Activated CD4-positive, alpha-beta memory T cell treated with anti-CD3 and anti-CD28 coated beads for 36 hours (primary cell): Measurements from ENCODE around the gene LIMCH1. TPM values are rescaled to one million over a fixed set of nuclear protein-coding genes. Genes with fewer than 3 reads are reported as not detected.
"Not testable (repeated sequence)": the region's sequence is repeated elsewhere in the genome, so short reads cannot be mapped to it uniquely, and the experiment has no call there.

Source experiments
- CTCF ChIA-PET: fragments of 350-600 bp; sonication (Branson Sonifier 250); formaldehyde crosslinking; loops from one replicate; lab custom pipeline; 2021; ENCODE audit warnings: antibody characterized with exemption, inconsistent platforms; lab: Charles Lee
- POLR2A ChIA-PET: fragments of 350-600 bp; sonication (Branson Sonifier 250); formaldehyde crosslinking; loops from one replicate; lab custom pipeline; 2021; ENCODE audit warnings: antibody characterized with exemption; lab: Charles Lee
- DNase-seq: peaks from one replicate; pipeline ENCODE4 v3.0.0-alpha.2; 2020
- H3K27ac Mint-ChIP-seq: one replicate; pipeline ENCODE4 v1.8.0; 2021; ENCODE audit warnings: mixed read lengths
- H3K27me3 Mint-ChIP-seq: one replicate; pipeline ENCODE4 v1.8.0; 2021; ENCODE audit warnings: mixed read lengths
- H3K36me3 Mint-ChIP-seq: one replicate; pipeline ENCODE4 v1.8.0; 2021; ENCODE audit warnings: mixed read lengths
- H3K4me1 Mint-ChIP-seq: one replicate; pipeline ENCODE4 v1.8.0; 2021; ENCODE audit warnings: low read depth, mixed read lengths
- H3K4me3 Mint-ChIP-seq: one replicate; pipeline ENCODE4 v1.8.0; 2021; ENCODE audit warnings: mild to moderate bottlenecking, mixed read lengths
- H3K9me3 Mint-ChIP-seq: one replicate; pipeline ENCODE4 v1.8.0; 2021; ENCODE audit warnings: mixed read lengths
- intact Hi-C: fragments of 100-400 bp; cut with micrococcal nuclease; formaldehyde crosslinking; loops from one replicate; pipeline ENCODE4 v1.15.1; 2023
- total RNA-seq, 2 experiments: library from RNA; stranded (reverse); gene quantifications; one replicate each; pipeline ENCODE4 v1.2.3, GENCODE V29; 2021

Gene LIMCH1
- total RNA-seq, 2 experiments from 2014 or later: not detected

GRCh38 chr4:41737491-41737890 lies 199.5 kb downstream of the LIMCH1 start:
- H3K9me3 Mint-ChIP-seq, CTCF ChIA-PET, H3K4me1 Mint-ChIP-seq, H3K27ac Mint-ChIP-seq, H3K36me3 Mint-ChIP-seq, H3K4me3 Mint-ChIP-seq, H3K27me3 Mint-ChIP-seq, intact Hi-C loops, DNase-seq, POLR2A ChIA-PET: not testable (repeated sequence)

- intact Hi-C loops: no loop called here
Observed at GRCh38 chr4:41741354-41741753, 203.4 kb downstream of the LIMCH1 start.

DNA sequence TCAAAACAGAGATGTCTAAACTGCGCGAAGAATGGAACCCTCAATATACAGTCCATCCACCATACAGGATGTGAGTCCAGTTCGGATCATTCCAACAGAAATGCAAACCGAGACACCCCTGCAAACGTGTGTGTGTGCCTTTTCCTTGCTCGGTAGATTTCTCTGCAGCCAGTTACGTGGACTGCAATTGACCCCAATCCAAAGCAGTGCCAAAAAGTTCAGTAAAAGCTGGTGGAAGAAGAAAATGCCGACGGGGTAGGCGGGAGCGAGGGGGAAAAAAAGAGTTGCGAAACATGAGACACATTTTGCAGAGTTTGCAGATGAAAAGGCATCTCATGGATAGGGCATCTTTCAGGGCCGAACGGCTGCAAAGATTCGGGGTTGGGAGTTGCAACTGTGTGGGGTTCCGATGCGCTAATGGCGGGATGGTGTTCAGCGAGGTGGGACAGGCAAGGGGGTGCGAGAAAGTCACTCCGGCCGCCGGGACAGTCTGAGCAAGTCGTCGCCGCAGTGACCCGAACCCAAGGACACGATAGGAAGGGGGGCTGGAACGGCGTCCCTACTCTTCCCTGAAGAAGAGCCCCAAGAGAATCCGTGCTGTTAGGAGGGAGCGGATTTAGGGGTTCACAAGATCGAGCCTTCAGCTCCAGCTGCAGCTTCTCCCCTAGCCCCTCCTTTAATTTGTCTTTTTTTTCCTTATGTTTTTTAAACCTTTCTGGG lies 206.8 kb downstream of the LIMCH1 start:
- peaks cover 48% of the 10 kb centered on the region for H3K27me3 Mint-ChIP-seq
- intact Hi-C loops: loop anchor here (5.0 kb wide), 1 partner anchor 123 kb away; no protein-coding TSS in a partner anchor
- no peak overlapping the region for H3K27ac Mint-ChIP-seq
- H3K36me3 Mint-ChIP-seq: peaks cover 3% of the 10 kb centered on the region
- no peaks in the 10 kb centered on the region for H3K4me1 Mint-ChIP-seq
- CTCF ChIA-PET: no interaction called here
- H3K9me3 Mint-ChIP-seq: no peaks in the 10 kb centered on the region
- H3K4me3 Mint-ChIP-seq: no peak overlapping the region
- POLR2A ChIA-PET: no interaction called here
- no peak for DNase-seq

More at GRCh38 chr4:41741354-41741753, 203.4 kb downstream of the LIMCH1 start:
- H3K36me3 Mint-ChIP-seq: peaks cover 3% of the 10 kb centered on the region
- H3K27me3 Mint-ChIP-seq: peaks cover 21% of the 10 kb centered on the region
- no peaks in the 10 kb centered on the region for H3K9me3 Mint-ChIP-seq
- H3K27ac Mint-ChIP-seq: no peak overlapping the region
- no peak for DNase-seq
- no peak overlapping the region for H3K4me3 Mint-ChIP-seq
- H3K4me1 Mint-ChIP-seq: no peaks in the 10 kb centered on the region
- CTCF ChIA-PET: no interaction called here
- POLR2A ChIA-PET: no interaction called here

DNA sequence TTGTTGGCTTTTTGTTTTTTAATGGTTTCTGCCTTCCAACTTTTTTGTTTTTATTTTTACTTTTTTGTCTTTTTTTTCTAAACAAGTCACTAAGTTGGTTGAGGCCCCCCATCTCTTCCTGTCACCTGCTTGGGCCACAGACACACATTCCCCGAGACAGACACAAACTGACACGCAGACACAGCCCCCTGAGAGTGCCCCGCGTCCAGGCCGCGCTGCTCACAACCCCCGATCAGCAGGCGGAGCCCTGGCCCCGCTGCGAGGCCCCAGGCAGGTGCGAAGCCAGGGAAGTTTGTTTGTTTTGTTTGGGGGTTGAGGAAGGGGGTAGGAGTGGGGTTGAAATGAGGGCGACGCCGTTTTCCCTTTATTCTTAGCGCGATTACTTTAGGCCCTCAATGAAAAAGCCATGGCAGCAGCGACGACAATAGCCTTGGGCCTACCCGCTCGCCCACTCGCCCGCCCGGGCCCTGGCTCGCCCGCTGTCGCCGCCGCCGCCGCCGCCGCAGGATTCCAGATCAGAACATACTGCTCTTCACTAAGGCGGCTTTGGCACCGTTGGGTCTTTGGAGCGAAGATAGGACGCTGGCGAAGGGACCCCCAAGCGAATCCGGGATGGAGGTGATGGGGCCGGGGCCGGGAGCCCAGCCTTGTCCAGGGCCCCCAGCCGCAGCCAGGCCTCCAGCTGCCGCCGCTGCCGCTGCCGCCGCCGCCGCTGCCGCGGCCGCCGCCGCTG lies 207.5 kb downstream of the LIMCH1 start:
- ChIA-PET POLR2A (no interaction called here), CTCF (no interaction called here)
- Mint-ChIP-seq H3K9me3 (no peaks in the 10 kb centered on the region), H3K27me3 (peaks cover 54% of the 10 kb centered on the region), H3K27ac (no peak overlapping the region), H3K4me1 (no peaks in the 10 kb centered on the region), H3K4me3 (no peak overlapping the region), H3K36me3 (peaks cover 3% of the 10 kb centered on the region)
- intact Hi-C loops: loop anchor here (5.0 kb wide), 1 partner anchor 122 kb away; no protein-coding TSS in a partner anchor
- DNase-seq: no peak

GRCh38 chr4:41746025-41746439 lies 208.1 kb downstream of the LIMCH1 start:
- DNase-seq: no peak
- Mint-ChIP-seq H3K27ac (no peak overlapping the region), H3K4me3 (no peak overlapping the region), H3K4me1 (no peaks in the 10 kb centered on the region), H3K36me3 (peaks cover 3% of the 10 kb centered on the region), H3K27me3 (peaks cover 60% of the 10 kb centered on the region), H3K9me3 (no peaks in the 10 kb centered on the region)
- ChIA-PET POLR2A (no interaction called here), CTCF (interaction anchor here (1.7 kb wide), 1 partner anchor 134 kb away, joined by 3 read pairs; no protein-coding TSS in a partner anchor)
- intact Hi-C loops: loop anchor here (5.0 kb wide), 1 partner anchor 121 kb away; no protein-coding TSS in a partner anchor

DNA sequence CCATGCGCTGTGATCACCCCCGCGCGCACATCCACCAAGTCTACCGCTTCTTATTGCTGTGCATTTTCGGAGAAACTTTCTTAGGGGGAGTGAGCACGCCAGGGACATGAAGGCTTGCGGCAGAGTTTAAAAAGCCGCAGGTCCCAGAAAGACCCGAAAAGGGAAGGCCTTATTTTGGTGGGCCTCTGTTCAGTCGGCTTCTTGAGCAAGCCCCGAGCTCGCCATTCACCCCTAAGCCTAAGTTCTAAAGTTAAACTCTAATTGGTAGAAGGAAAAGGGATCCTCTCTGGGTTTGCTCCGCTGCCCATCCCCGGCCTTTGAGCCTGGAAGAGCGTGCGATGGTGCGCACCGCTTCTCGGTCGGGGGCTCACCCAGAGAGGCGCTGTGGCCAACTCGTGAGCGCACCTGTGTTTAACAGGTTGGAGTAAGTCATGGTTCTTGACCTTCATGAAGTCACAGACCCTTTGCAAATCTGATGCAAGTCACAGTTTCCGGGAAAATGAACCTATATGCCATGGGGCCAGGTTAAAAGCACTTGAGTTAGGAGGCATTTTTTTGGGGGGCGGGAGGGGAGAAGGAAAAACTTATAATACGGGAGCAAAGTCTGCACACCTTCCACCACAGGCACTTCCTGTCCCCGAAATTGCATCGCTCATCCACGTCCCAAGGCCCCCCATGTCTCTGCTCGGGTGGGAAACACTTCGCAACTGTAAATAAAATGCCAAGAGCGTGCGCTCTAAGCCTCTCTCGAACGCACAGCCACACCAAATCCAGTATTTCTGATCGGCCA lies 208.7 kb downstream of the LIMCH1 start:
- H3K4me3 Mint-ChIP-seq: no peak overlapping the region
- peaks cover 3% of the 10 kb centered on the region for H3K36me3 Mint-ChIP-seq
- ChIA-PET POLR2A (no interaction called here), CTCF (interaction anchor here (1.7 kb wide), 1 partner anchor 133 kb away, joined by 3 read pairs; no protein-coding TSS in a partner anchor)
- intact Hi-C loops: loop anchor here (5.0 kb wide), 1 partner anchor 121 kb away; no protein-coding TSS in a partner anchor
- no peaks in the 10 kb centered on the region for H3K9me3 Mint-ChIP-seq
- peaks cover 65% of the 10 kb centered on the region for H3K27me3 Mint-ChIP-seq
- DNase-seq: no peak
- no peaks in the 10 kb centered on the region for H3K4me1 Mint-ChIP-seq
- no peak overlapping the region for H3K27ac Mint-ChIP-seq

GRCh38 chr4:41747230-41748055 lies 209.5 kb downstream of the LIMCH1 start:
- POLR2A ChIA-PET: no interaction called here
- Mint-ChIP-seq H3K27me3 (peaks cover 72% of the 10 kb centered on the region), H3K36me3 (peaks cover 3% of the 10 kb centered on the region), H3K27ac (no peak overlapping the region), H3K4me1 (no peaks in the 10 kb centered on the region), H3K4me3 (no peak overlapping the region), H3K9me3 (no peaks in the 10 kb centered on the region)
- CTCF ChIA-PET: interaction anchor here (1.7 to 1.8 kb wide), 2 partner anchors 131 to 132 kb away, joined by 3 to 5 read pairs; no protein-coding TSS in a partner anchor
- intact Hi-C loops: loop anchor here (5.0 kb wide), 1 partner anchor 120 kb away; no protein-coding TSS in a partner anchor
- no peak for DNase-seq

DNA sequence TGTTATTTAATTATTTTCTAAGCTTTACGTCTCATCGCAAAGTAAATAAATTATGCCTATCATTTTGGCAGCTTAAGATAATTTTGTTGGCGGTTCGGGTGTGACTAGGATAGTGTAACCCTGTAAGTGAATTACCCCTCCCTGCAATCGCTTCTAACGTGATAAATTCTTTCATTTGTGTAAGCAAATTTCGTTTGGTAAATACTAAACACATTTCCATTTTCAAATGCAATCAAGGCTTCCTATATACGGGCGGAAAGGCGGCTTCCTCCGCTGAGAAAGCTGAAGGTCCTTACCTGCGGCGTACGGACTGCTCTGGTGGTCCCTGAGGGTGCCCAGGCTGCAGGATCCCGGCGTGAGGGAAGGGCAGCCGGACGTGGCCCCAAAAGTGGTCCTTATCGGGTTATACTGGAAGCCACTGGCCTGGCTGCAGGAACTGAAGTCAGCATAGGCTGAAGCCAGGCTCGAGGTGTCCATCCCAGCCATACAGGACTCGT lies 210.2 kb downstream of the LIMCH1 start:
- no peaks in the 10 kb centered on the region for H3K9me3 Mint-ChIP-seq
- H3K4me3 Mint-ChIP-seq: no peak overlapping the region
- CTCF ChIA-PET: interaction anchor here (0.6 to 1.8 kb wide), 2 partner anchors 15 to 130 kb away, joined by 3 to 5 read pairs; no protein-coding TSS in a partner anchor
- peaks cover 76% of the 10 kb centered on the region for H3K27me3 Mint-ChIP-seq
- intact Hi-C loops: loop anchor here (5.0 kb wide), 1 partner anchor 119 kb away; no protein-coding TSS in a partner anchor
- H3K36me3 Mint-ChIP-seq: peaks cover 3% of the 10 kb centered on the region
- no peak for DNase-seq
- H3K27ac Mint-ChIP-seq: no peak overlapping the region
- H3K4me1 Mint-ChIP-seq: no peaks in the 10 kb centered on the region
- POLR2A ChIA-PET: no interaction called here

DNA sequence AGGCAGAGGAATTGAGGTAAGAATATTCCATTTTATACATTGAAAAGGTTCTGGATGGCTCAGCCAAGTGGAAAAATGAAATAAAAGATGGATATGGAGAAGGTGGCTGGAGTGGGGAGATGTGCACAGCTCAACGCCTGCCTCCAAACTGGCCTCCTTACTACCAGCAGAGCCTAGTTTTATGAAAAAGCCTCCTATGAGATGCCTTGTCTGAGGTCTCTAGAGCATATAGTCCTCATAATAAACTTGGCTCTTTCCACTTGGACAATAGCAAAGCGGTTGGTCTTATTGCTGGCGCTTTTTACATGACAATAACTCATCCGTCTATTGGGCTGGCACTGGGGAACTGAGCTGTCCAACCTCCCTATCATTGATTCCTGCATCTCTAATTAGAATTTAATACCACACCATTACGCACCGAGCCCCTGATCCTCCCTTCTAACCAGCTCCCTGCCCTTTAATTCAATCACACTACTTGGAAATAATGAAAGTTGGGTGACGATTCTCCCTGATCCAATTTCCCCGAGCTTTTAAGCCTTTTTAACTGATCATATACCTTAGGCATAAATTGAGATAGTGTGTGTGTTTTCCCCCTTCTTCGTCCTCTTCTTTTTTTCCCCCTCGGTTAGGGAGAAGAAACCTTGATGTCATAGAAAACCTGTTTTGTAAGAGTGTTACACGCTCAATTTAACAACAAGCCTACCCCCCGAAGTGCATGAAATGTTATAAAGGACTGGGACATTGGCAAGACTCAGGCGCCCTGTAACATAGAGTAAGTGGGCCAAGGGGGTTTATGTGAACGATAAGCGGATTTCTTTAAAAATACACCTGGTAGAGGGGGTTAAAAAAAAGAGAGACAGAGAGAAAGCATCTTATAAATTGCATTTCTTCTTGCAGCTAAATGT lies 210.9 kb downstream of the LIMCH1 start, which contains the start of gene PHOX2B:
PHOX2B (minus strand) TSS at position 155 of the 905 bp plus-strand sequence; CDS start at position 40, 115 bp downstream.
- peaks cover 81% of the 10 kb centered on the region for H3K27me3 Mint-ChIP-seq
- peaks cover 3% of the 10 kb centered on the region for H3K36me3 Mint-ChIP-seq
- ChIA-PET POLR2A (no interaction called here), CTCF (interaction anchor here (0.6 to 1.8 kb wide), 2 partner anchors 15 to 129 kb away, joined by 3 to 5 read pairs; no protein-coding TSS in a partner anchor)
- H3K27ac Mint-ChIP-seq: no peak within 1 kb of the TSS
- H3K4me1 Mint-ChIP-seq: no peaks in the 10 kb centered on the region
- no peak for DNase-seq
- no peaks in the 10 kb centered on the region for H3K9me3 Mint-ChIP-seq
- no peak within 1 kb of the TSS for H3K4me3 Mint-ChIP-seq
- intact Hi-C loops: loop anchor here (5.0 kb wide), 1 partner anchor 118 kb away; no protein-coding TSS in a partner anchor

- POLR2A ChIA-PET: no interaction called here
- Mint-ChIP-seq H3K27ac (no peak overlapping the region), H3K4me3 (no peak overlapping the region), H3K27me3 (peaks cover 76% of the 10 kb centered on the region), H3K4me1 (no peaks in the 10 kb centered on the region), H3K9me3 (no peaks in the 10 kb centered on the region), H3K36me3 (peaks cover 3% of the 10 kb centered on the region)
- no peak for DNase-seq
- CTCF ChIA-PET: no interaction called here
- intact Hi-C loops: loop anchor here (2.0 to 5.0 kb wide), 2 partner anchors 118 to 131 kb away; no protein-coding TSS in a partner anchor
Observed at GRCh38 chr4:41749631-41750039, 211.7 kb downstream of the LIMCH1 start.
